CD4-positive, alpha-beta T cell treated with Interferon alpha-2 for 1 hour (primary cell): Measurements from ENCODE around the gene TEDDM1.
"Not testable (repeated sequence)": the region's sequence is repeated elsewhere in the genome, so short reads cannot be mapped to it uniquely, and the experiment has no call there.

ENCODE experiments used
- DNase-seq, 2 donors: peaks; one replicate each; pipeline ENCODE4 v3.0.0-alpha.2; 2020 to 2022

Gene TEDDM1

GRCh38 chr1:182405578-182405977, 5.1 kb upstream of the TEDDM1 start:
- no peak for DNase-seq

GRCh38 chr1:182404781-182405180, 4.3 kb upstream of the TEDDM1 start:
- DNase-seq = no peak

GRCh38 chr1:182397653-182398393, 2.6 kb downstream of the TEDDM1 start:
- no peak for DNase-seq

- DNase-seq = no peak
These were observed 4.6 kb downstream of the TEDDM1 start for GRCh38 chr1:182395906-182396305.

GRCh38 chr1:182394055-182394775, 6.3 kb downstream of the TEDDM1 start:
- DNase-seq = peak in 1 of 2 donors; percentile 3

- DNase-seq = peak in 1 of 2 donors; percentile 9
These were observed 8.1 kb downstream of the TEDDM1 start for GRCh38 chr1:182392050-182393028.

- peak; percentile 81 to 83 for DNase-seq
These were observed 9.0 kb downstream of the TEDDM1 start, which contains the start of gene GLUL for GRCh38 chr1:182391362-182392049. Gene GLUL, minus strand, starts transcription at chr1:182391790. Its CDS starts 3,053 bp downstream, at chr1:182388737.

GRCh38 chr1:182391028-182391361, 9.5 kb downstream of the TEDDM1 start:
- no peak for DNase-seq

DNA sequence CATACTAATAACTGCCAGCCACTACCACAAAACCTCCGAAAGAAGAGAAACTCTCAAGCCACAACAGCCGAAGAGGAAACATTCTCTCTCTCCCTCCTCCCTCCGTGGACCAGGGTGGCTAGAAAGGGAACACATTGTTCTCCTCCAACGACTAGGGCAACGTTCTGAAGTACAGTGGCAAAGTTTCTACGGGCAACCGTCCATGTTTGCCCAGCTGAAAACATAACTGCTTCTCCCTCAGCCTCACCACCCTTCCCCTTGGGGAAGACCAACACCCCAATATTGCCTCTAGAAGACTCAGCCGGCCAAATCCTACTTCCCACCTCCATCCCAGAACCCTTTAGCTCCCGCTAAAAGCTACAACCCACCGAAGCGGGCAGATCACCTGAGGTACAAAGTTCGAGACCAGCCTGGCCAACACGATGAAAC, 10.8 kb downstream of the TEDDM1 start:
- peak in 1 of 2 donors; percentile 8 for DNase-seq

DNA sequence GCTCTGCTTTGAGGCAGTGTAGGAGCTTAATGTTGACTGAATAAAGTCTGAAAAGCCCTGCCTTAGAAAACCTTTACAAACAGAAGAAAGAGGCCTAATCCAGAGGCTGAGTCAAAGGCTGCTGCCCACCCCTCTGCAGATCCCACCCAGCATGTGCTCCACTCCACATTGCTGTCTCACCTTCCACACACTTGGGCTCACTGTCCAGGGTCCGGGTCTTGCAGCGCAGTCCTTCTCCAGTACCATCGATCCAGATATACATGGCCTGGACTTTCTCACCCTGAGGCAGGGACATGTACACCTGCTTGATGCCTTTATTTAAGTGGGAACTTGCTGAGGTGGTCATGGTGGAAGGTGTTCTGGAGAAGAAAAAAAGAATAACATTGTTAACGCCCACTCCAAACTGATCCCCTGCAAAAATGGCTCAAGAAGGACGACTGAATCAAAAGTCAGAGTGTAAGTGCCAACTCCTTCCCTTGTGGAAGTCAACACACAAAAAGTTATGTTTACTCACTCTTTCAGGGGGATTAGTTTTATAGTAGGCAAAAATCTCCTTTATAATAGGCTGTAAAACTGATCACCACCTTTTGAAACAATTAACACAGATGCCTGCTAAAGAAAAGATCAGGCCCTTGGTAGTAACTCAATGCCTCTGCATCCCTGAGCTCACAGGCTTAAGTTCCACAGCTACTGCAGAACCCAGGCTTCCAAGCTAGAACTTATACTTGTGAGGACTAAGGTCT, 11.9 kb downstream of the TEDDM1 start:
- no peak for DNase-seq

GRCh38 chr1:182387566-182387965, 12.9 kb downstream of the TEDDM1 start:
- no peak for DNase-seq

- DNase-seq = no peak
These were observed 13.5 kb downstream of the TEDDM1 start for GRCh38 chr1:182386980-182387379.

DNA sequence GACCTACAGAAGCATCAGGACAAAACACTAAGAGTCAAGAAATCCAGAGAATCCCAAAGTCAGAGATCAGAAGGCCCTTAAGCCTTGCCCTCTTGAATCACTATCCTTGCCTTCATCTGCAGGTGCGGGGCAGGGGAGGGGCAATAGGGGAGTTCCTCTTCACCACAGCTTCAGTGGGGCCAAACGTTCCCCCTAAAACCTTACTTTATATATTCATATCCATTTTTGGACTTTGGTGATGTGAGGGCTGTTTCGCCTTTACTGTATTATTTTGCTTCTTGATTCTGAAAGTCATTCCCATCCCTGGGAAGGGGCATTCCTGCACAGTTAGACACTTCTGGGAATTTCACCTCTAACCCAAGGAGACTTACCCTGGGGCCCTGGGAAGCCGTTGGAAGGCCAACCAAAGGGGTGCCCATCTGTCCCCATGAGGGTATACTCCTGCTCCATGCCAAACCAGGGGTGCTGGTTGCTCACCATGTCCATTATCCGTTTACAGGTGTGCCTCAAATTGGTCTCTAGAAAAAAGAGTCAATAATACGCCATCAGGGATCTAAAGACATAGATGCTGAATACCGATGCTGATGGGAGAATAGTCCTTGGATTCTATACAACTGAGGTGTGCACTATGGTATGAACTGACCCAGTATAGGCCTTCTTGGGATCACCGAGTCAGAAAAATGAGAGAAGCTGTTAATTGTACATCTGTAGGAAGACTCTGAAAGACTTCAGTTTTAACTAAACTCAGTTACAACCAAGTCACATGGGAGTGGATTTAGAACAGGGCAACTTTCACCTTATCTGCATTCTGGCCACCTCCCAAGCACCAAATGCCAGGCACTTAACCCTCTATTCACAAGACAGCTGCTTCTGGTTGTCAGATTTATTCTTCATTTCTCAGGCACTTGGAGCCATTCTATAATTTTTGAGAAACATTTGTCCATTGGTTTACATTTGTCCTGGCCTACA, 14.3 kb downstream of the TEDDM1 start:
- DNase-seq = no peak

- DNase-seq = no peak
These were observed 16.0 kb downstream of the TEDDM1 start for GRCh38 chr1:182384387-182384960.

- no peak for DNase-seq
These were observed 16.5 kb downstream of the TEDDM1 start for GRCh38 chr1:182383934-182384333.

DNA sequence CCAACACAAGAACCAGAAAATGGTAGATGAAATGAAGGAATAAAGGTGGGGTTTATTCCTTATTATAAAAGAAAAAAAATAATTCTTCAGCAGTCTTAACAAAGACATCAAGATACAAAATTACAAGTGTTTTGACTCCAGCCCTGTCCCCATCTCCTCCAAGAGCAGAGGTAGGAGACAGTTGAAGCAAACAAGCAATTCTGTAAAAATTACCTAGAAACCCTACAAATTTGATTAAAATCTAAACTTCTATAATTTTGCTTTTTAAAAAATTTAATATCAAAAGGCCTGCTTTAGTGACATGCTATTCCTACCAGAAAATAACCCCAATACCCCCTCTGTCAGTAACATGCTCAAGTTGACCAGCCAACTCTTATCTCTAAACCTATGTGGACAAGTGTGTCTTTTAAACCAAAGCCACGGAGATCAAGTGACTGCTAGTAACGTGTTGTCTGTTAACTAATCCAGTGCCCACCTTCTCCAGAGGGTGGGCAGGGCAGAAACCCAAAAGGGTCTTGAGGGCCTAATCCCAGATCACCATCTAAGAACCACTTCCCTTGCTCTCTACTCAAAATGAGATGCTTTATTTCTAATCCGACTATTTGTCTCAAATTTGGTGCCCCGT, 17.3 kb downstream of the TEDDM1 start:
- DNase-seq = no peak

- no peak for DNase-seq
These were observed 18.3 kb downstream of the TEDDM1 start for GRCh38 chr1:182381962-182382819.

GRCh38 chr1:182380199-182380598, 20.3 kb downstream of the TEDDM1 start:
- no peak for DNase-seq

DNA sequence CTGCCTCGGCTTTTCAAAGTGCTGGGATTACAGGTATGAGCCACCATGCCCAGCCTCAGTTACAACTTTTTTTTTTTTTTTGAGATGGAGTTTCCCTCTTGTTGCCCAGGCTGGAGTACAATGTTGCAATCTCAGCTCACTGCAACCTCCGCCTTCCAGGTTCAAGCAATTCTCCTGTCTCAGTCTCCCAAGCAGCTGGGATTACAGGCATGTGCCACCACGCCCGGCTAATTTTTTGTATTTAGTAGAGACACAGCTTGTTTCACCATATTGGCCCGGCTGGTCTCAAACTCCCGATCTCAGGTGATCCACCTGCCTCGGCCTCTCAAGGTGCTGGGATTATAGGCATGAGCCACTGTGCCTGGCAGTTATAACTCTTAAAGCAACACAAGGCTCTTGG, 20.7 kb downstream of the TEDDM1 start:
- not testable (repeated sequence) for DNase-seq
